ENCODE data around the gene CCNI2. TPM values are rescaled to one million over a fixed set of nuclear protein-coding genes. Genes with fewer than 3 reads are reported as not detected.

CCNI2 gene
- total and polyA plus RNA-seq, 8 donors: 0.46 to 56.7 (median 1.6) TPM; not detected in 2

GRCh38 chr5:132763181-132764036 is 16.2 kb downstream of the CCNI2 start:
- H3K4me1 ChIP-seq: peaks cover 13 to 21% (median 15%) of the 10 kb centered on the region in 4 donors
- intact Hi-C loops (cut with DNase I; ENCODE audit: low total_unique reads): no loop called here
- no peaks in the 10 kb centered on the region for H3K27me3 ChIP-seq
- WGBS, 5 donors: 89 to 96% (median 96%) methylated on average over 16 to 17 of the region's 17 CpGs
- DNase-seq: no peak
- H3K27ac ChIP-seq: no peak overlapping the region
- TF ChIP-seq EP300 (IDR thresholded peaks at IDR 0.05) (no peak), POLR2AphosphoS5 (IDR thresholded peaks at IDR 0.05) (no peak), POLR2A (IDR thresholded peaks at IDR 0.05) (no peak)
- TF ChIP-seq, protein P1, sequence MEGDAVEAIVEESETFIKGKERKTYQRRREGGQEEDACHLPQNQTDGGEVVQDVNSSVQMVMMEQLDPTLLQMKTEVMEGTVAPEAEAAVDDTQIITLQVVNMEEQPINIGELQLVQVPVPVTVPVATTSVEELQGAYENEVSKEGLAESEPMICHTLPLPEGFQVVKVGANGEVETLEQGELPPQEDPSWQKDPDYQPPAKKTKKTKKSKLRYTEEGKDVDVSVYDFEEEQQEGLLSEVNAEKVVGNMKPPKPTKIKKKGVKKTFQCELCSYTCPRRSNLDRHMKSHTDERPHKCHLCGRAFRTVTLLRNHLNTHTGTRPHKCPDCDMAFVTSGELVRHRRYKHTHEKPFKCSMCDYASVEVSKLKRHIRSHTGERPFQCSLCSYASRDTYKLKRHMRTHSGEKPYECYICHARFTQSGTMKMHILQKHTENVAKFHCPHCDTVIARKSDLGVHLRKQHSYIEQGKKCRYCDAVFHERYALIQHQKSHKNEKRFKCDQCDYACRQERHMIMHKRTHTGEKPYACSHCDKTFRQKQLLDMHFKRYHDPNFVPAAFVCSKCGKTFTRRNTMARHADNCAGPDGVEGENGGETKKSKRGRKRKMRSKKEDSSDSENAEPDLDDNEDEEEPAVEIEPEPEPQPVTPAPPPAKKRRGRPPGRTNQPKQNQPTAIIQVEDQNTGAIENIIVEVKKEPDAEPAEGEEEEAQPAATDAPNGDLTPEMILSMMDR (IDR thresholded peaks at IDR 0.05): no peak
- H3K4me3 ChIP-seq: no peak overlapping the region
- peaks cover 50 to 70% (median 69%) of the 10 kb centered on the region in 4 donors for H3K36me3 ChIP-seq
- no peaks in the 10 kb centered on the region for H3K9me3 ChIP-seq

DNA sequence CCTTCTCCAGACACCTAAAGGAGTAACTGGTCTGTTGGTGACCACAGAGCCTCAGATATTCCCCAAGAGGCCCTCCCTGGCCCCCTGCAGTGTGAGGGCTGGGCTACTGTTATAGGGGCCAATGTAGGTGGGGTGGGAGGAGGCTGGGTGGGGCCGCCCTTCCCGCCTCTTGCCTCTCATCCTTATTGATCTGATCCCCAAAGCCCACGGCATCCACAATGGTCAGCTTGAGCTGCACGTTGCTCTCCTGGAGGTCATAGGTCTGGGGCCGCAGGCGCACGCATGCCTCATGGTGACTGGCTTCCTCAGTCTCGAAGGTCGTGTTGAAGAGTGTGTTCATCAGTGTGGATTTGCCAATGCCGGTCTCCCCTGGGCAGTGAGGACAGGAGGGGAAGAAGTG is 16.8 kb downstream of the CCNI2 start:
- no peak for TF ChIP-seq POLR2A (IDR thresholded peaks at IDR 0.05)
- TF ChIP-seq, protein P1 (IDR thresholded peaks at IDR 0.05): no peak
- TF ChIP-seq POLR2AphosphoS5 (IDR thresholded peaks at IDR 0.05): no peak
- TF ChIP-seq EP300 (IDR thresholded peaks at IDR 0.05): no peak
- 92 to 99% (median 94%) methylated on average over 10 of the region's 10 CpGs for WGBS, 5 donors
- intact Hi-C loops (cut with DNase I; ENCODE audit: low total_unique reads): no loop called here
- no peak for DNase-seq
- Histone ChIP-seq H3K4me1 (peaks cover 14 to 24% (median 18%) of the 10 kb centered on the region in 4 donors), H3K9me3 (no peaks in the 10 kb centered on the region), H3K36me3 (peaks cover 44 to 64% (median 63%) of the 10 kb centered on the region in 4 donors), H3K27me3 (no peaks in the 10 kb centered on the region), H3K4me3 (no peak overlapping the region), H3K27ac (no peak overlapping the region)

- intact Hi-C loops (cut with DNase I; ENCODE audit: low total_unique reads): no loop called here
- no peak overlapping the region for H3K27ac ChIP-seq
- TF ChIP-seq POLR2A (IDR thresholded peaks at IDR 0.05) (no peak), EP300 (IDR thresholded peaks at IDR 0.05) (no peak), POLR2AphosphoS5 (IDR thresholded peaks at IDR 0.05) (no peak)
- TF ChIP-seq, protein P1 (IDR thresholded peaks at IDR 0.05): no peak
- WGBS, 5 donors: 87 to 92% (median 88%) methylated on average over 7 of the region's 7 CpGs
- H3K9me3 ChIP-seq: no peaks in the 10 kb centered on the region
- no peaks in the 10 kb centered on the region for H3K27me3 ChIP-seq
- peaks cover 14 to 24% (median 19%) of the 10 kb centered on the region in 4 donors for H3K4me1 ChIP-seq
- DNase-seq: no peak
- H3K36me3 ChIP-seq: peaks cover 40 to 57% (median 56%) of the 10 kb centered on the region in 4 donors
- no peak overlapping the region for H3K4me3 ChIP-seq
Observed at GRCh38 chr5:132764671-132765238, 17.5 kb downstream of the CCNI2 start.

DNA sequence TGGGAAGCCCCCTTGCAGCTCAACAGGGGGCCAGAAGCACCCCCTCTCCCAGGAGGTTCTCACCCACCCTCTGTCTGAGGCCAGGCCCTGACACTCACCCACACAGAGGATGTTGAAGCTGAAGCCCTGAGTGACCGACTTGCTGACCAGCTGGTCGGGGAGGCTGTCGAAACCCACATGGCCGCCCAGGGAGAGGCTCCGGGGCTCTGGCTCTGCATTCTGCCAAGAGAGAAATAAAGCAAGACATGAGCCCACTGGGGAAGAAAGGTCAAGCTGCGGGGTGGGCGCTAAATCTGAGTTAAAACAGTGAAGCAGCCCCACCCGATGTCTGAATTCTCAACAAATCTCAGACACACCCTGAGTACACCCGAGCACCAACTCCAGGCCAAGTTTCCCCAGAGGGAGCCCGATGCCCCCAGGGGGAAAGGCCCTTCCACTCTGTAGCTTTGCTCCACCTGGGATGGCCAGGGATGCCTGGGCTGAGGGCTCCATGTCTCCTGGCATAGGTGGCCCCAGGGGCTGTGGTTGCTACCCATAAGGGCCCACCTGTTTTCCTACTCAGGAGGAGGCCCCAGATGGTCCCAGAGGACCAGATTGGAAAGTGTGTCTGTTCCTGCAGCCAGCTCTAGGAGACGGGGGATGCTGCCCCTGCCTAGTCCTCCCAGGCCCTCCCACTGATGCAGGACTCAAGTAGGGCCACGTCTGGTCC is 18.2 kb downstream of the CCNI2 start:
- H3K27ac ChIP-seq: peak overlapping the region in 1 of 5 donors; percentile 22
- intact Hi-C loops (cut with DNase I; ENCODE audit: low total_unique reads): no loop called here

More for the DNA sequence above, 18.2 kb downstream of the CCNI2 start:
- peaks cover 32 to 50% (median 48%) of the 10 kb centered on the region in 4 donors for H3K36me3 ChIP-seq
- TF ChIP-seq, protein P1 (IDR thresholded peaks at IDR 0.05): no peak
- TF ChIP-seq EP300 (IDR thresholded peaks at IDR 0.05) (no peak), POLR2AphosphoS5 (IDR thresholded peaks at IDR 0.05) (no peak), POLR2A (IDR thresholded peaks at IDR 0.05) (no peak)
- WGBS, 5 donors: 58 to 64% (median 62%) methylated on average over 10 to 12 of the region's 12 CpGs
- peaks cover 14 to 26% (median 19%) of the 10 kb centered on the region in 4 donors for H3K4me1 ChIP-seq
- H3K27me3 ChIP-seq: no peaks in the 10 kb centered on the region
- H3K9me3 ChIP-seq: no peaks in the 10 kb centered on the region
- no peak overlapping the region for H3K4me3 ChIP-seq
- DNase-seq: no peak

Measured in stomach (tissue), 9 donors.